NCI-H2029 (cell line): Measurements from ENCODE around the gene ZNF618.
A peak's percentile ranks its signal among the peaks of the same experiment; 100 is the strongest.
"Not testable (repeated sequence)": the region's sequence is repeated elsewhere in the genome, so short reads cannot be mapped to it uniquely, and the experiment has no call there.

Experiments
- DNase-seq: peaks from one replicate; lab custom pipeline; 2025; lab: John Stamatoyannopoulos, UW

Gene ZNF618

GRCh38 chr9:113989714-113990569 lies 113.8 kb downstream of the ZNF618 start:
- no peak for DNase-seq

GRCh38 chr9:113990570-113990907 lies 114.4 kb downstream of the ZNF618 start:
- DNase-seq = no peak

GRCh38 chr9:113990975-113991471 lies 114.9 kb downstream of the ZNF618 start:
- no peak for DNase-seq

GRCh38 chr9:113991714-113992113 lies 115.6 kb downstream of the ZNF618 start:
- DNase-seq = no peak

- DNase-seq = peak; percentile 95
These were observed 116.3 kb downstream of the ZNF618 start for GRCh38 chr9:113992276-113992951.

GRCh38 chr9:113992994-113993393 lies 116.9 kb downstream of the ZNF618 start:
- DNase-seq = no peak

- DNase-seq = peak; percentile 97
These were observed 117.9 kb downstream of the ZNF618 start for GRCh38 chr9:113993838-113994540.

DNA sequence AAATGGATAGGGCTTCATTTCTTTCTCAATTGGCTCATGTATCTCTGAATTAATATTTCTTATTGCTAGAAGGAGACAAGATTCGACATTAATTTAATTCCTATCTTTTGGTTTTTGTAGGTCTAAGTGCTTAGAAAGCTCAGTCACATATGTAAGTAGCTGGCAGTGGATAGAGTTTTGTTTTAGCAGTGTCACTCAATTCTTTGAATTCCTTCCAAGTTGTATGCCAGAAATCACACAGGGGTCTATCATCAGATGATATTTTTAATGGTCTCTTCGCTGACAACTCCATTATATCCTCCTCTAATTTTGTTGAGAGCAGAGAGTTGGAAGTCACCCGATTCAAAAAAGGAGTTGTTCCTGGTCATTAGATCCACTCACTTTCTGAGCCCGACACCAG lies 119.3 kb downstream of the ZNF618 start:
- DNase-seq = no peak

GRCh38 chr9:113995963-113996362 lies 119.9 kb downstream of the ZNF618 start:
- DNase-seq = peak; percentile 39

GRCh38 chr9:113996531-113997001 lies 120.5 kb downstream of the ZNF618 start:
- DNase-seq = no peak

DNA sequence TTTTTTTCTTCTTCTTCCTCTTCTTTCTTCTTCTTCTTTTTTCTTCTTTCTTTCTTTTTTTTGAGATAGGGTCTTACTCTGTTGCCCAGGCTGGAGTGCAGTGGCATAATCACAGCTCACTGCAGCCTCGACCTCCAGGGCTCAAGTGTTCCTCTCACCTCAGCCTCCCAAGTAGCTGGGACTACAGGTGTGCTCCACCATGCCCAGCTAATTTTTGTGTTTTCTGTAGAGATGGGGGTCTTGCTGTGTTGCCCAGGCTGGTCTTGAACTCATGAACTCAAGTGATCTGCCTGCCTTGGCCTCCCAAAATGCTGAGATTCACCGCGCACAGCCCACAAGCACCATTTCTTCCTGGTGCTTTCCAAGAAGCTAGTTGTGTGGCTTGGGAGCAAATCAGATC lies 121.0 kb downstream of the ZNF618 start:
- DNase-seq = not testable (repeated sequence)

DNA sequence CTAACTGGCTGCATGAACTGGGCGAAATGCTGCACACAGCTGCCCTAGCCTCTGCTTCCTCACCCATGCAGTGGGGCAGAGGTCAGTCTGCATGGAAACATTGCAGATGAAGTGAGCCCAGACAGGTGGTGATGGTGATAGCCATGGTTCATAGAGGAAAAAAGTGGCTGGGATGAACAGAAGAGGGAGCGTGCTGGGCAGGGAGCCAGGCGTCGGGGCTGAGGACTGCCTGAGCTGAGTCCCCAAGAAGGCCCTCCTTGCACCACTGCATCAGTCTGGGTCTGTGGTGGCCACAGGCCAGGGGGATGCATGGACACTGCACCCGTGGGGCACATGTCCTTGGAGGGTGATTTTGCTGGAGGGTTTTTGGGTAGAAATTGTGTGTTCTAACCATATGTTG lies 121.5 kb downstream of the ZNF618 start:
- no peak for DNase-seq

DNA sequence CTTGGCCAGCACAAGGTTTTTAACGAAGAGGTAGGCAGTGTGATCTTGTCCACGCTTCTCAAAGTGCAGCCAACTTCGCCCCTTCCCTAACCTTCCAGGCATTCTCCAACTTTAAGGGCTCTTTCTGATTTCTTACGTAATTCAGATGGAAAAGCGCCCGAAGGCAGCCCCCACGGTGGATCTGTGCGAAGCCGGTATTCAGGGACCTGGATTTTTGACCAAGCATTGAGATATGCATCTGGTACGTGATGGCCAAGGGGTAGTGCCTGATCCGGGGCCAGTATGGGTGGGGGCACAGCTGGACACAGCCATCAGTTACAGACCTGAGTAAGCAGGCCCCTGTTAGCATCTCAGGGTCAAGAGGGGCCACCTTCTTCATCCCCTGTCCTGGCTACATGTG lies 122.0 kb downstream of the ZNF618 start:
- no peak for DNase-seq

GRCh38 chr9:113998525-113999255 lies 122.6 kb downstream of the ZNF618 start:
- no peak for DNase-seq

DNA sequence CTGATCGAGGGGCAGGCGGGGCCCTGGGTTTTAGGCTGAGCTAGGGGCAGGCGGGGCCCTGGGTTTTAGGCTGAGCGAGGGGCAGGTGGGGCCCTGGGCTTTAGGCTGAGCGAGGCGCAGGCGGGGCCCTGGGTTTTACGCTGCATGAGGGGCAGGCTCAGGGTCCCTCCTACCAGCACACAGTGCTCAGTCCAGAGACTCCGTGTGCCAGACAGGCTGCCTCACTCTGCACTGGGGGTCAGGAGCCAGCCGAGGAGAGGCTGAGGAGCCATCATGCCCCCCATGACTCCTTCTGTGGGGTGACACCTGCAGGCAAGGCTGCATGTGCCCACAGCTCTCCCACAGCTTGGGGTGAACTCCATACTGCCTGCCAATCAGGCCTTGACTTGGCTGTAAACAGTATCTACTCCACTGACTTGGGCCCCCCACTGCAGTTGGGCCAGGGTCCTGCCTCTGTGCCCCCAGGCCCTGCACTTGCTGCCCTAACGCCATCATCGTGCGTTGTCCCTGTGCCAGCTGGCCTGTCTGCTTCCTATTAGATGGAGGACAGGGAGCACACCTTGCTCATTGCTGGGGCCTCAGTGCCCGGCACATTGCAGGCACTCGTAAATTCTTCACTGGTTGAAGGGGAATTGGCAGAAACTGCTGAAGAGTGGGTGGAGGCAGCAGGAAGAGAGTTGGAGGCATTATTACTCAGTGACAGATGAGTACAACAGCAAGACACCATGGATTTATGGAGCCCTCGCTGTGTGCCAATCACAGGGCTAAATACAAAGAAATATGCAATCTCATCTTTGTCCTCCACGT lies 123.3 kb downstream of the ZNF618 start:
- DNase-seq = no peak

DNA sequence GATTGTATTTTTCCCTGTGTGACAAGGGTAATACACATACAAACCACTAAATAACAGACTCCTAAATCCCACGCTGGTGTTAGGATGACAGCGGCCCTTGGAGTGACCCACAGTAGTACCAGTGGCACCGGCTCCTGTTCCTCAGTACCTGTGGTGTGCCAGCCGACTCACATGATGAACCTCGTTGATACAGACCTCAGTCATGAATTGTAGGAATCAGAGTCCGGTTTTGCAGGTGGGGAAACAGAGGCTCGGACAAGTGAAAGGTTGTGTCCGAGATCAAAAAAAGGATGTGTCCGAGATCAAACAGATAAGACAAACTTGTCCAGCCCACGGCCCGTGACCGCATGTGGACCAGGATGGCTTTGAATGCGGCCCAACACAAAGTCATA lies 124.0 kb downstream of the ZNF618 start:
- DNase-seq = no peak

DNA sequence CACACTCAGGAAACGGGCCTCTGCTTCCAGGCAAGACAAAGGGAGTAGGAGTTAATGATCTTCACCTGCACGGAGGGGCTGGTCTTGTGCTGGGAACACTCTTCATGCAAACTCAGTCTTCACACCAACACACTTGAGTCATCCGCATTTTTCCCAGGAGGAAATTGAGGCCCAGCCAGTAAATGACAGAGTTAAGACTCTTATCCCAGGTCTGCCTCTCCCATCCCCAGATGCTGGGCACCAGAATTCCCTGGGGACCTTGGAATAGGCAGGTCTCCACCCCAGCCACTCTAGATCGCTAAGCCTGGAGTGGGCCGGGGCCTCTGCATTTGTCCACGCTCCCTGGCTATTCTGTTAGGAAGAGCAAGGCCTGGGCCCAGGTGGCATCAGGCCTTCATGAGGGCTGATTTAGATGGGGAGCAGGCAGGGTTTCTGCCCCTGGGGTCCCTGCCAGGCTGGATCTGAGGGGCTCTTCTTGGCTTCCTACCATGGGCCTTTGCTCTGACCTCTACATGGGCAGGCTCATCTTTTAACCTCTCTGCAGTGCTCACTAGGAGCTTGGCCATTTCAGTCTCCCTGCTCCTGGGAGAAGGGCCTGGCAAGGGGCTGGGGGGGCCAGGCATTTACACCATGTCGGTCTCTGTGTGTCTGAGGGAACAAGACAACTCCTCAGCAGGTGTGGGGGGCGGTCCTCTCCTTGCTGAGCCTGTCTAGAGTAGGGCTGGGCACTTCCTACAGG lies 124.7 kb downstream of the ZNF618 start:
- DNase-seq = no peak

- DNase-seq = no peak
These were observed 125.2 kb downstream of the ZNF618 start for GRCh38 chr9:114001410-114001685.

DNA sequence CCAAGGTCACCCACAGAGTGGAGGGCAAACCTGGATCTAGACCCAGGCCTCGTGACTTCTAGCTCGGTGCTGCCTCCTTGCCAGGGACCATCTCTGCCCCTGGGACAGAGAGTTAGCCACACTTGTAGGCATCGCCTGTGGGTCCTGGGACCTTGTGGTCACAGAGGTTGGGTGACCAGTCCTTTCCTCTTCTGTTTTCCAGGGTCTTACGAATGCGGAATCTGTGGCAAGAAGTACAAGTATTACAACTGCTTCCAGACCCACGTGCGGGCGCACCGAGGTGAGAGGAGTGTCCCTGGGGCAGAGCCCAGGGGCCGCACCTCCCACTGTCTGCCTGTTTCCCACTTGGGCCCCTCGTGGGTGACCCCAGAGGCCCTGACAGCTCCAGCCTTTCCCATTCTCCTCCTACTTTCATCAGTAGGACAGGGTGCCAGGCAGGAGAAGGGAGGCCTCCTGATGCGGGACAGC lies 125.7 kb downstream of the ZNF618 start:
- DNase-seq = no peak

DNA sequence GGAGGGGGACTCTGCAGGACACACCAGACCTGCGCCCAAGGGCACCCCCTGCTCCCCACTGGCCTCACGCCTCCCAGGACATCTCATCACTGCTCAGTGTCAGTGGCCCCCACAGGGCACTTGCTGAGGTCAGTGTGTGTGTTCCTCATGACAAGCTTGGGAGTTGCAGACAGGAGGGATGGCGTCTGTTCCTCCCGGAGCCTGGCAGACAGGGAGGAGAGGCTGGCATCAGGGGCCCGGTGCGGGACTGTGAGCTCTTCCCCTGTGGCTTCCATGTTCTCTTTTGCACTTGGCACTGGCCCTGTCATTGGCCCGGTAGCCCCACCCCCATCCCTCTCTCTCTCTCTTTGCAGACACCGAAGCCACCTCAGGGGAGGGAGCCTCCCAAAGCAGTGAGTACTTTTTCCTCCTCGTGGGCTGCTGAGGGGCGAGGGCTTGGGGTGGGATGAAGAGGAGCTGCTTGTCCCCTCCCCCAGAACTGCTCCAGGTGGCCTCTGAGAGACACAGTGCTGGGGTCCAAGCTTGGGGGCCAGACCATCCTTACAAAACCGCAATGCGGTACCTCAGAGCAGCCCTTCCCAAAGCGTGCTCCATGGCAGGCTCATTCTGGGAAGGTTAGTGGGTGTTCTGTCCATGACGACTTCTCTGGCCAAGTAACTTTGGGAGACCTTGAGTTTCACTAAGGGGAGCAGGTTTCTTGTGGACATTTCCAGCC lies 126.3 kb downstream of the ZNF618 start:
- no peak for DNase-seq
